ENCODE measurements around the gene CREB5. TPM values are rescaled to one million over a fixed set of nuclear protein-coding genes. Genes with fewer than 3 reads are reported as not detected.

The CREB5 gene
- total and polyA plus RNA-seq, 7 donors = 0.80 to 42.1 (median 4.6) TPM

GRCh38 chr7:28591041-28591674 is 178.8 kb downstream of the CREB5 start:
- no peak overlapping the region for H3K27ac ChIP-seq
- H3K27me3 ChIP-seq = no peaks in the 10 kb centered on the region
- TF ChIP-seq POLR2AphosphoS5 (IDR thresholded peaks at IDR 0.05) = no peak
- no peak for TF ChIP-seq EP300 (IDR thresholded peaks at IDR 0.05)
- TF ChIP-seq POLR2A (IDR thresholded peaks at IDR 0.05) = no peak
- TF ChIP-seq CTCF (IDR thresholded peaks at IDR 0.05) = no peak
- no peaks in the 10 kb centered on the region for H3K4me1 ChIP-seq
- no peaks in the 10 kb centered on the region for H3K36me3 ChIP-seq
- 44 to 49% methylated on average over 5 of the region's 5 CpGs for WGBS, 2 donors
- intact Hi-C loops (cut with DNase I) = no loop called here
- H3K4me3 ChIP-seq = no peak overlapping the region
- no peak for DNase-seq
- no peaks in the 10 kb centered on the region for H3K9me3 ChIP-seq

- WGBS, 2 donors = 42 to 43% methylated on average over 2 of the region's 2 CpGs
Measured at GRCh38 chr7:28591725-28592349, 179.5 kb downstream of the CREB5 start.

GRCh38 chr7:28592861-28593260 is 180.5 kb downstream of the CREB5 start:
- TF ChIP-seq POLR2AphosphoS5 (IDR thresholded peaks at IDR 0.05) (no peak), CTCF (IDR thresholded peaks at IDR 0.05) (no peak), POLR2A (IDR thresholded peaks at IDR 0.05) (no peak), EP300 (IDR thresholded peaks at IDR 0.05) (no peak)
- H3K4me3 ChIP-seq = no peak overlapping the region
- intact Hi-C loops (cut with DNase I) = no loop called here
- H3K27ac ChIP-seq = no peak overlapping the region
- H3K9me3 ChIP-seq = no peaks in the 10 kb centered on the region
- no peaks in the 10 kb centered on the region for H3K27me3 ChIP-seq
- 88 to 96% methylated on average over 3 of the region's 3 CpGs for WGBS, 2 donors
- no peaks in the 10 kb centered on the region for H3K36me3 ChIP-seq
- no peaks in the 10 kb centered on the region for H3K4me1 ChIP-seq
- no peak for DNase-seq

More at GRCh38 chr7:28591725-28592349, 179.5 kb downstream of the CREB5 start:
- Histone ChIP-seq H3K9me3 (no peaks in the 10 kb centered on the region), H3K4me3 (no peak overlapping the region), H3K27ac (no peak overlapping the region), H3K27me3 (no peaks in the 10 kb centered on the region), H3K36me3 (no peaks in the 10 kb centered on the region), H3K4me1 (no peaks in the 10 kb centered on the region)
- no peak for DNase-seq
- intact Hi-C loops (cut with DNase I) = no loop called here
- TF ChIP-seq POLR2A (IDR thresholded peaks at IDR 0.05) (no peak), EP300 (IDR thresholded peaks at IDR 0.05) (no peak), POLR2AphosphoS5 (IDR thresholded peaks at IDR 0.05) (no peak), CTCF (IDR thresholded peaks at IDR 0.05) (no peak)

- WGBS, 2 donors = 89 to 91% methylated on average over 4 of the region's 4 CpGs
- H3K4me3 ChIP-seq = no peak overlapping the region
- no peak for TF ChIP-seq POLR2A (IDR thresholded peaks at IDR 0.05)
- TF ChIP-seq POLR2AphosphoS5 (IDR thresholded peaks at IDR 0.05) = no peak
- TF ChIP-seq CTCF (IDR thresholded peaks at IDR 0.05) = no peak
- TF ChIP-seq EP300 (IDR thresholded peaks at IDR 0.05) = no peak
- H3K36me3 ChIP-seq = no peaks in the 10 kb centered on the region
- no peaks in the 10 kb centered on the region for H3K4me1 ChIP-seq
- H3K9me3 ChIP-seq = no peaks in the 10 kb centered on the region
- no peaks in the 10 kb centered on the region for H3K27me3 ChIP-seq
- DNase-seq = no peak
- intact Hi-C loops (cut with DNase I) = no loop called here
- no peak overlapping the region for H3K27ac ChIP-seq
Measured at GRCh38 chr7:28595076-28595475, 182.8 kb downstream of the CREB5 start.
